GM12892 (cell line): Measurements from ENCODE around the gene ZFR.

Experiments used
- POLR2A ChIP-seq: IDR thresholded peaks from 2 replicates; pipeline ENCODE4 v1.6.1; 2011; ENCODE audit warnings: low read depth, low read length, control low read depth
- POLR2AphosphoS5 ChIP-seq: IDR thresholded peaks from 2 replicates; pipeline ENCODE4 v1.6.1; 2011; ENCODE audit warnings: low read depth, low read length, control low read depth
- TAF1 ChIP-seq: IDR thresholded peaks from 2 replicates; pipeline ENCODE4 v1.6.1; 2011; ENCODE audit warnings: low read depth, mild to moderate bottlenecking, control low read depth, low read length, borderline replicate concordance

DNA sequence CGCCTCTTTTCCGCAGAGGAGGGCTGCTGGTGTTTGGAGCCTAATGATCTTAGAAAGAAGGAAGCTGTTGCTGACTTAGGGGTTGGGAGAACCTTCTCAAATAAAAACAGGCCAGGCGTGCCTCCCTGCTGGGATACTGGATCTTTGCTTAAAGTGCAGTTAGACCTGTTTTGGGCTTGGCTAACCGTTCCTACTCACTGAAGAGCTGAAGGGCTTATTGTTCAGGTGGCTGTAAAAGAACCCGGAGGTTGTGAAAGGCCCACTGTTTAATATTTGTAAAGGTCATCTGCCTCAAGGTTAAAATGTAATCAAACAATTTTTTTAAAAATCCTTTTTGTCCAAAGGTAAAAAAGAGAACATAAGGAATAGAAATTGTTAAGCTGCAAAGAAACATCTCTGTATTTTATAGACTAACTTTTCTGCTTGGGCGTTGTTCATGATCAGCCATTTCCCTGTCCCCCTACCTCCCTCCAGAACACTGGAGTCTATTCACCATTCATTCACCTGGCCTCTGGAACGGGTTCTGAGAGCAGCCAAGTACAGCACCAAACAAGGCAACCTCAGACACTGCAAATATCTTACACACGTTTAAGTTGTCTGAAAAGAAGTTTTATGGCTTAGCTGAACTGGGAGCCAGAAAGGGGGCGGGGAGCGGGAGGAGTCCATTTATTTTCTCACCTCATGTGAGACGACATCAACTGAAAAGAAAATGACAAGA is 113.2 kb downstream of the ZFR start:
- TF ChIP-seq POLR2A (no peak), POLR2AphosphoS5 (no peak), TAF1 (no peak)
